Measurements from ENCODE around the gene MORF4L2. TPM values are rescaled to one million over a fixed set of nuclear protein-coding genes. Genes with fewer than 3 reads are reported as not detected.

Gene MORF4L2
- total and polyA plus RNA-seq, 2 donors (not counting 1 experiment from before 2014, with no cell fraction given), result 69.3 to 103 TPM

DNA sequence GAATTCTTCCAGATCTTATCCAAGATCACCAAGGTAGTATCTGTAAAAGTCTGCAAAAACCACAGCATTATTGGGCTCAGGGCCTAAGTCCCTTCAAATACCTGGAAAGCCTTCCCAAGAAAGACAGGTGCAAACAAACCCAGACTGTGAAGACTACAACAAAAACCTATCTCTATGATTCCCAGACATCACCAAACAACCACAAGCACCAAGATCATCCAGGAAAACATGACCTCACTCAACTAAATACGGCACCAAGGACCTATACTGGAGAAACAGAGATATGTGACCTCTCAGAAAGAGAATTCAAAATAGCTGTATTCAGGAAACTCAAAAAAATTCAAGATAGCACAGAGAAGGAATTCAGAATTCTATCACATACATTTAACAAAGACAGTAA, 42.4 kb downstream of the MORF4L2 start:
- Histone ChIP-seq H4K20me1 (ENCODE audit: control insufficient read depth, insufficient read depth, low read length, poor library complexity, severe bottlenecking) (no peaks in the 10 kb centered on the region), H3K27ac (ENCODE audit: low read length in 2 of 2) (no peak overlapping the region), H3K4me3 (ENCODE audit: control extremely low read depth in 1 of 5, extremely low read depth in 1 of 5, insufficient read depth in 1 of 5, low read depth in 2 of 5, low read length in 4 of 5) (no peak overlapping the region), H3K27me3 (replicated peaks in 1 of 4; ENCODE audit: control extremely low read depth in 1 of 4, control insufficient read depth in 3 of 4, insufficient read depth in 4 of 4, low read length in 3 of 4) (peaks cover 0 to 8% (median 2%) of the 10 kb centered on the region in 4 experiments), H2AFZ (ENCODE audit: insufficient read depth, low read depth, low read length, poor library complexity, severe bottlenecking) (no peak overlapping the region), H3K4me1 (ENCODE audit: control insufficient read depth in 2 of 2, insufficient read depth in 2 of 2, low read length in 2 of 2) (no peaks in the 10 kb centered on the region), H3K79me2 (ENCODE audit: control insufficient read depth, insufficient read depth, low read length) (no peaks in the 10 kb centered on the region), H3K36me3 (replicated peaks in 1 of 2; ENCODE audit: control extremely low read depth in 1 of 2, control insufficient read depth in 1 of 2, extremely low read depth in 1 of 2, insufficient read depth in 2 of 2, low read length in 1 of 2) (no peaks in the 10 kb centered on the region), H3K9me3 (ENCODE audit: control extremely low read depth in 1 of 3, control insufficient read depth in 2 of 3, insufficient read depth in 1 of 3, low read length in 2 of 3) (no peaks in the 10 kb centered on the region), H3K9ac (ENCODE audit: low read length) (no peak overlapping the region), H3K4me2 (replicated peaks; ENCODE audit: low read depth, low read length, poor library complexity, severe bottlenecking) (no peak overlapping the region)
- no peak for TF ChIP-seq EZH2 (IDR thresholded peaks at IDR 0.05; ENCODE audit: borderline replicate concordance, insufficient read depth, low read depth, low read length, poor library complexity, severe bottlenecking)
- no peak for TF ChIP-seq CTCF (IDR thresholded peaks at IDR 0.05)
- Mint-ChIP-seq H3K4me1 (no peaks in the 10 kb centered on the region), H3K27me3 (peaks cover 26% of the 10 kb centered on the region), H3K27ac (no peak overlapping the region), H3K4me3 (no peak overlapping the region), H3K9me3 (ENCODE audit: insufficient read depth) (no peaks in the 10 kb centered on the region)
- no CpG with 5 or more reads among the region's 1 CpG for whole genome bisulfite sequencing (ENCODE audit: insufficient coverage)
- no peak for ATAC-seq (ENCODE audit: low read depth)
- intact Hi-C loops (cut with micrococcal nuclease), result no loop called here
- ChIA-PET POLR2A (no interaction called here), CTCF (no interaction called here)
- no peak for DNase-seq

DNA sequence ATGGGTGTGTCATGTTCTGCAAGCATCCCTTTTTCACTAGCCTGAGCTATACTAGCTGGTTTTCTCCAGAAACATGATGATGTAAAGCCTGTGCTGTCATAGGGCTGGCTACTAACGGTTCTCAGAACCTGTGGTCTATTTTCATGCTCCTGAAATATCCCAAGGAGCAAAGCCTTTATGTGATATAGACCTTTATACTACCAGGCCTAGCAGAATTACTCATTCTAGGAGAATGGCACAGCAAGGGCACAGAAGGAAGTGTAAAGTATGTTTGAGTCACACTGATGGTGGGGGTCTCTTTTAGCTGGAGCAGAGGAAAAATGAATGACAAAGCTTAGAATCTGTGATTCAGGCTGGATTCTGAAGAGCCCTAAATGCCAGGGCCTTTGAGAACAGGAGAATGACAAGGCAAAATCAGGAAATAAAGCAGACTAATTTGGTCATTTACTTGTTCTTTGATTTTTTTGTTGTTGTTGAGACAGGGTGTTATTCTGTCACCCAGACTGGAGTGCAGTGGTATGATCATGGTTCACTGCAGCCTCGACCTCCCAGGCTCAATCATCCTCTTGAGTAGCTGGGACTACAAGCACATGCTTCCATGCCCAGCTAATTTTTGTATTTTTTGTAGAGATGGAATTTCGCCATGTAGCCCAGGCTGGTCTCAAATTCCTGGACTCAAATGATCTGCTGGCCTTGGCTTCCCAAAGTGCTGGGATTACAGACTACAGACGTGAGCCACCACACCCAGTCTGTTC, 45.9 kb downstream of the MORF4L2 start:
- no peak overlapping the region for H3K4me2 ChIP-seq (replicated peaks; ENCODE audit: low read depth, low read length, poor library complexity, severe bottlenecking)
- no peak overlapping the region for H3K9ac ChIP-seq (ENCODE audit: low read length)
- H3K4me1 Mint-ChIP-seq, result no peaks in the 10 kb centered on the region
- H2AFZ ChIP-seq (ENCODE audit: insufficient read depth, low read depth, low read length, poor library complexity, severe bottlenecking), result no peak overlapping the region
- ATAC-seq (ENCODE audit: low read depth) (no peak), DNase-seq (no peak)
- no peaks in the 10 kb centered on the region for H3K9me3 ChIP-seq (ENCODE audit: control extremely low read depth in 1 of 3, control insufficient read depth in 2 of 3, insufficient read depth in 1 of 3, low read length in 2 of 3)
- H3K27me3 ChIP-seq (replicated peaks in 1 of 4; ENCODE audit: control extremely low read depth in 1 of 4, control insufficient read depth in 3 of 4, insufficient read depth in 4 of 4, low read length in 3 of 4), result peaks cover 0 to 8% (median 2%) of the 10 kb centered on the region in 4 experiments
- no peaks in the 10 kb centered on the region for H3K79me2 ChIP-seq (ENCODE audit: control insufficient read depth, insufficient read depth, low read length)
- TF ChIP-seq EZH2 (IDR thresholded peaks at IDR 0.05; ENCODE audit: borderline replicate concordance, insufficient read depth, low read depth, low read length, poor library complexity, severe bottlenecking) (no peak), CTCF (IDR thresholded peaks at IDR 0.05) (no peak)
- CTCF ChIA-PET, result no interaction called here
- intact Hi-C loops (cut with micrococcal nuclease), result no loop called here
- peaks cover 19% of the 10 kb centered on the region for H3K27me3 Mint-ChIP-seq
- POLR2A ChIA-PET, result no interaction called here
- H3K27ac ChIP-seq (ENCODE audit: low read length in 2 of 2), result no peak overlapping the region
- no peak overlapping the region for H3K27ac Mint-ChIP-seq
- whole genome bisulfite sequencing (ENCODE audit: insufficient coverage), result 57% methylated on average over 1 of the region's 4 CpGs
- no peaks in the 10 kb centered on the region for H3K4me1 ChIP-seq (ENCODE audit: control insufficient read depth in 2 of 2, insufficient read depth in 2 of 2, low read length in 2 of 2)
- H4K20me1 ChIP-seq (ENCODE audit: control insufficient read depth, insufficient read depth, low read length, poor library complexity, severe bottlenecking), result no peaks in the 10 kb centered on the region
- H3K4me3 Mint-ChIP-seq, result no peak overlapping the region
- no peak overlapping the region for H3K4me3 ChIP-seq (ENCODE audit: control extremely low read depth in 1 of 5, extremely low read depth in 1 of 5, insufficient read depth in 1 of 5, low read depth in 2 of 5, low read length in 4 of 5)
- no peaks in the 10 kb centered on the region for H3K36me3 ChIP-seq (replicated peaks in 1 of 2; ENCODE audit: control extremely low read depth in 1 of 2, control insufficient read depth in 1 of 2, extremely low read depth in 1 of 2, insufficient read depth in 2 of 2, low read length in 1 of 2)
- H3K9me3 Mint-ChIP-seq (ENCODE audit: insufficient read depth), result no peaks in the 10 kb centered on the region
